Measurements from ENCODE around the gene PDE1A.

DNA sequence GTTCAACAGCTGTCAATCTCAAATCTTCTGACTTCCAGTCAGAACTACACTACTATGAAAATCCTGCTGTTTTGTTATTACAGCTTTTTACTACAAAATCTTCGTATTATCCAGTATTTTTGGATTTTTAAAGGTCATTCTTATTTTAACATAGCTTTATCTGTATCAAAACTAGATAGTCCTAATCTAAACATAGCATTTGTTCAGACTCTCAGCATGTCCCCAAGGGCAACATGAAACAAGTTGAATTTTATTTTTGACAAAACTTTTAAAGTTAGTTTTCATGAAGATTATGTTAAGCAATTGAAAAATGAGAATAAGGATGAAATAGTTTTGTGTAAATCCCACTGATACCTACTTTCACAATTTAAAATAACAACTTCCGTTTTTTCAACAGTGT, 48.1 kb downstream of the PDE1A start:
- TF ChIP-seq, protein P1, sequence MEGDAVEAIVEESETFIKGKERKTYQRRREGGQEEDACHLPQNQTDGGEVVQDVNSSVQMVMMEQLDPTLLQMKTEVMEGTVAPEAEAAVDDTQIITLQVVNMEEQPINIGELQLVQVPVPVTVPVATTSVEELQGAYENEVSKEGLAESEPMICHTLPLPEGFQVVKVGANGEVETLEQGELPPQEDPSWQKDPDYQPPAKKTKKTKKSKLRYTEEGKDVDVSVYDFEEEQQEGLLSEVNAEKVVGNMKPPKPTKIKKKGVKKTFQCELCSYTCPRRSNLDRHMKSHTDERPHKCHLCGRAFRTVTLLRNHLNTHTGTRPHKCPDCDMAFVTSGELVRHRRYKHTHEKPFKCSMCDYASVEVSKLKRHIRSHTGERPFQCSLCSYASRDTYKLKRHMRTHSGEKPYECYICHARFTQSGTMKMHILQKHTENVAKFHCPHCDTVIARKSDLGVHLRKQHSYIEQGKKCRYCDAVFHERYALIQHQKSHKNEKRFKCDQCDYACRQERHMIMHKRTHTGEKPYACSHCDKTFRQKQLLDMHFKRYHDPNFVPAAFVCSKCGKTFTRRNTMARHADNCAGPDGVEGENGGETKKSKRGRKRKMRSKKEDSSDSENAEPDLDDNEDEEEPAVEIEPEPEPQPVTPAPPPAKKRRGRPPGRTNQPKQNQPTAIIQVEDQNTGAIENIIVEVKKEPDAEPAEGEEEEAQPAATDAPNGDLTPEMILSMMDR (conservative IDR thresholded peaks at IDR 0.05 in 1 of 2, IDR thresholded peaks at IDR 0.05 in 1 of 2; ENCODE audit: extremely low read depth in 1 of 2, insufficient read depth in 1 of 2, low read depth in 1 of 2, low read length in 2 of 2), result no peak
- TF ChIP-seq EZH2 (IDR thresholded peaks at IDR 0.05; ENCODE audit: borderline replicate concordance, low read length), result no peak
